Mammary epithelial cell (primary cell): Measurements from ENCODE around the gene C1QL1.

ENCODE experiments used
- CTCF ChIP-seq, 2 donors: IDR thresholded peaks in 1 of 2; conservative IDR thresholded peaks in 1 of 2; 2 replicates each; pipeline ENCODE4 v1.5.1; 2011 to 2012; ENCODE audit warnings: inconsistent platforms in 2 of 2, low read length in 2 of 2, mild to moderate bottlenecking in 2 of 2, control low read depth in 1 of 2, low read depth in 1 of 2; ENCODE audit not compliant: insufficient read depth in 1 of 2; ENCODE audit errors: extremely low read depth in 1 of 2
- EZH2 ChIP-seq: IDR thresholded peaks from 2 replicates; pipeline ENCODE4 v1.6.1; 2012; ENCODE audit warnings: low read length, inconsistent platforms, borderline replicate concordance

- TF ChIP-seq CTCF (conservative IDR thresholded peaks at IDR 0.05 in 1 of 2, IDR thresholded peaks at IDR 0.05 in 1 of 2; ENCODE audit: extremely low read depth in 1 of 2, insufficient read depth in 1 of 2, low read depth in 1 of 2, low read length in 2 of 2) (no peak), EZH2 (no peak)
Observed at GRCh38 chr17:44940768-44941167, 27.3 kb downstream of the C1QL1 start.
